Activated CD8-positive, alpha-beta T cell treated with anti-CD3 and anti-CD28 coated beads for 36 hours (primary cell): Measurements from ENCODE around the gene DCBLD2. TPM values are rescaled to one million over a fixed set of nuclear protein-coding genes. Genes with fewer than 3 reads are reported as not detected.

Source experiments
- ATAC-seq: fragments of 200-7000 bp; cut with Tn5 transposase; one replicate; pipeline ENCODE4 v1.10.0; 2021; ENCODE audit warnings: mild to moderate bottlenecking, moderate library complexity
- CTCF ChIA-PET: fragments of 350-600 bp; sonication (Branson Sonifier 250); formaldehyde crosslinking; loops from one replicate; lab custom pipeline; 2021; ENCODE audit warnings: antibody characterized with exemption; lab: Charles Lee
- POLR2A ChIA-PET: fragments of 350-600 bp; sonication (Branson Sonifier 250); formaldehyde crosslinking; loops from one replicate; lab custom pipeline; 2021; ENCODE audit warnings: antibody characterized with exemption; lab: Charles Lee
- DNase-seq: peaks from one replicate; pipeline ENCODE4 v3.0.0-alpha.2; 2020
- H3K27ac Mint-ChIP-seq: one replicate; pipeline ENCODE4 v1.8.0; 2021; ENCODE audit warnings: mild to moderate bottlenecking, mixed read lengths
- H3K27me3 Mint-ChIP-seq: one replicate; pipeline ENCODE4 v1.8.0; 2021; ENCODE audit warnings: mixed read lengths
- H3K36me3 Mint-ChIP-seq: one replicate; pipeline ENCODE4 v1.8.0; 2021; ENCODE audit warnings: low read depth, mixed read lengths
- H3K4me1 Mint-ChIP-seq: one replicate; pipeline ENCODE4 v1.8.0; 2021; ENCODE audit warnings: low read depth, mixed read lengths
- H3K4me3 Mint-ChIP-seq: one replicate; pipeline ENCODE4 v1.8.0; 2021; ENCODE audit warnings: mild to moderate bottlenecking, moderate library complexity, mixed read lengths
- H3K9me3 Mint-ChIP-seq: one replicate; pipeline ENCODE4 v1.8.0; 2021; ENCODE audit warnings: mixed read lengths
- CTCF ChIP-seq: fragments of 200-600 bp; IDR thresholded peaks from one replicate; pipeline ENCODE4 v1.8.0; 2022; ENCODE audit warnings: antibody characterized with exemption, mild to moderate bottlenecking
- intact Hi-C: fragments of 100-400 bp; cut with micrococcal nuclease; formaldehyde crosslinking; loops from one replicate; pipeline ENCODE4 v1.10.0; 2022
- total RNA-seq, 2 experiments: library from RNA; stranded (reverse); gene quantifications; one replicate each; pipeline ENCODE4 v1.2.3, GENCODE V29; 2021

Gene DCBLD2
- total RNA-seq, 2 experiments from 2014 or later = 1.4 to 2.5 TPM

- no peaks in the 10 kb centered on the region for H3K36me3 Mint-ChIP-seq
- POLR2A ChIA-PET = no interaction called here
- intact Hi-C loops = no loop called here
- H3K4me1 Mint-ChIP-seq = no peaks in the 10 kb centered on the region
- TF ChIP-seq CTCF = no peak
- H3K4me3 Mint-ChIP-seq = no peak overlapping the region
- CTCF ChIA-PET = interaction anchor here (1.8 kb wide), 1 partner anchor 11 kb away, joined by 4 read pairs; no protein-coding TSS in a partner anchor
- ATAC-seq (no peak), DNase-seq (no peak)
- no peaks in the 10 kb centered on the region for H3K9me3 Mint-ChIP-seq
- no peak overlapping the region for H3K27ac Mint-ChIP-seq
- H3K27me3 Mint-ChIP-seq = peaks cover 11% of the 10 kb centered on the region
Measured at GRCh38 chr3:98780343-98780742, 121.2 kb downstream of the DCBLD2 start.

- Mint-ChIP-seq H3K27ac (no peak overlapping the region), H3K4me3 (no peak overlapping the region), H3K27me3 (peaks cover 10% of the 10 kb centered on the region), H3K4me1 (no peaks in the 10 kb centered on the region), H3K9me3 (no peaks in the 10 kb centered on the region), H3K36me3 (no peaks in the 10 kb centered on the region)
- POLR2A ChIA-PET = no interaction called here
- CTCF ChIA-PET = interaction anchor here (0.6 to 1.8 kb wide), 2 partner anchors 11 to 39 kb away, joined by 3 to 4 read pairs; no protein-coding TSS in a partner anchor
- intact Hi-C loops = no loop called here
- no peak for ATAC-seq
- DNase-seq = no peak
- TF ChIP-seq CTCF = no peak
Measured at GRCh38 chr3:98779541-98780335, 121.8 kb downstream of the DCBLD2 start.

- Mint-ChIP-seq H3K4me3 (no peak overlapping the region), H3K27ac (no peak overlapping the region), H3K36me3 (no peaks in the 10 kb centered on the region), H3K4me1 (no peaks in the 10 kb centered on the region), H3K9me3 (no peaks in the 10 kb centered on the region), H3K27me3 (peaks cover 10% of the 10 kb centered on the region)
- DNase-seq (no peak), ATAC-seq (no peak)
- TF ChIP-seq CTCF = no peak
- ChIA-PET CTCF (interaction anchor here (1.8 kb wide), 2 partner anchors 12 to 34 kb away, joined by 4 read pairs; no protein-coding TSS in a partner anchor), POLR2A (no interaction called here)
- intact Hi-C loops = no loop called here
Measured at GRCh38 chr3:98778852-98779413, 122.6 kb downstream of the DCBLD2 start.

GRCh38 chr3:98778383-98778782 lies 123.1 kb downstream of the DCBLD2 start:
- intact Hi-C loops = no loop called here
- CTCF ChIA-PET = interaction anchor here (1.8 kb wide), 1 partner anchor 35 kb away, joined by 4 read pairs; no protein-coding TSS in a partner anchor

More at GRCh38 chr3:98778383-98778782, 123.1 kb downstream of the DCBLD2 start:
- Mint-ChIP-seq H3K27ac (no peak overlapping the region), H3K9me3 (no peaks in the 10 kb centered on the region), H3K36me3 (no peaks in the 10 kb centered on the region), H3K4me3 (no peak overlapping the region), H3K4me1 (no peaks in the 10 kb centered on the region), H3K27me3 (peaks cover 13% of the 10 kb centered on the region)
- POLR2A ChIA-PET = no interaction called here
- no peak for TF ChIP-seq CTCF
- ATAC-seq (no peak), DNase-seq (no peak)
